ENCODE results near the gene MCHR1.

- TF ChIP-seq REST (IDR thresholded peaks at IDR 0.05; ENCODE audit: borderline replicate concordance) (no peak), CTCF (IDR thresholded peaks at IDR 0.05; ENCODE audit: poor library complexity, severe bottlenecking) (no peak)
Observed at GRCh38 chr22:40703174-40703573, 23.9 kb downstream of the MCHR1 start.

Data from neural cell (in vitro differentiated cells).